Pons (tissue), 1 donor: ENCODE results near the gene NDUFS6.

Experiments
- DNase-seq: peaks from one replicate; pipeline ENCODE4 v3.0.0-alpha.2; 2016; ENCODE audit warnings: low spot score

The NDUFS6 gene

GRCh38 chr5:1817261-1818043, 16.2 kb downstream of the NDUFS6 start:
- DNase-seq, result no peak

DNA sequence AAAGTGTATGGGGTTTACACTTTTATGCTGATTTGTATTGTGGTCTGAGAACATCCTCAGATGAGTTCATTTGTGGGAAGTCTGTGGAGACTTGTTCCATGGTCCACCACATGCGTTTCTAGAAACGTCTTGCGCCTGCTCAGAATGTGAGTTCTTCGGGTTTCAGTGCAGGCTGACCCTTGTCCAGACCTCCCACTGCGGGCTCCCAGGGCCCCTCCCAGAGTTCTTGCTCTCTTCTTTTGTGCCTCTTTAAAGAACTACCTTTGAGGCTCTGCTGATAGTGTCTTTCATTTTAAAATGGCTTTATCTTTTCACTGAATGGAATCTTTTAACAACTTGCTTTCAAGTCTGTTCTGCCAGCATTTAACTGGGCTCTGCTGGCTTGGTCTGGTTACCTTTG, 17.6 kb downstream of the NDUFS6 start:
- DNase-seq, result no peak

GRCh38 chr5:1819458-1819857, 18.3 kb downstream of the NDUFS6 start:
- no peak for DNase-seq

GRCh38 chr5:1820381-1820780, 19.2 kb downstream of the NDUFS6 start:
- DNase-seq, result no peak

DNA sequence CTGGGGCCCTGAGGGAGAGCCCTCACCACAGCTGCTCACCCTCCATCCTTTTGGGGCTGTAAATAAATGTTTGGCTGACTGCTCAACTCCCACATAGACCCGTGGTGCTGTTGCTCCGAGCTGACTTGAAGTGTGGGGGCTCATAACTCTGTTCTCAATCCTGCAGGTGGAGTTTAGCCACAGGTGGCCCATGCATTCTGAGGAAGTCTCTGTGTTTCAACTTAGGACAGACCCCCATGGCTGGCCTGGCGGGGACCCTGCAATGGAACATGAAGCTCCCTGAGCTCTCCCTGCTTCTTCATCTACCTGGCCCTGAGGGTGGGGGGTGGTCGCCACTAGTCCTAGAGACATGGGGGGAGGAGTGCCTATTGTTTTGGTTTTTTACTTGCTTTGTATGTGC, 19.7 kb downstream of the NDUFS6 start:
- DNase-seq, result no peak

- DNase-seq, result no peak
Measured at GRCh38 chr5:1821862-1822261, 20.7 kb downstream of the NDUFS6 start.

- no peak for DNase-seq
Measured at GRCh38 chr5:1823381-1824034, 22.3 kb downstream of the NDUFS6 start.

DNA sequence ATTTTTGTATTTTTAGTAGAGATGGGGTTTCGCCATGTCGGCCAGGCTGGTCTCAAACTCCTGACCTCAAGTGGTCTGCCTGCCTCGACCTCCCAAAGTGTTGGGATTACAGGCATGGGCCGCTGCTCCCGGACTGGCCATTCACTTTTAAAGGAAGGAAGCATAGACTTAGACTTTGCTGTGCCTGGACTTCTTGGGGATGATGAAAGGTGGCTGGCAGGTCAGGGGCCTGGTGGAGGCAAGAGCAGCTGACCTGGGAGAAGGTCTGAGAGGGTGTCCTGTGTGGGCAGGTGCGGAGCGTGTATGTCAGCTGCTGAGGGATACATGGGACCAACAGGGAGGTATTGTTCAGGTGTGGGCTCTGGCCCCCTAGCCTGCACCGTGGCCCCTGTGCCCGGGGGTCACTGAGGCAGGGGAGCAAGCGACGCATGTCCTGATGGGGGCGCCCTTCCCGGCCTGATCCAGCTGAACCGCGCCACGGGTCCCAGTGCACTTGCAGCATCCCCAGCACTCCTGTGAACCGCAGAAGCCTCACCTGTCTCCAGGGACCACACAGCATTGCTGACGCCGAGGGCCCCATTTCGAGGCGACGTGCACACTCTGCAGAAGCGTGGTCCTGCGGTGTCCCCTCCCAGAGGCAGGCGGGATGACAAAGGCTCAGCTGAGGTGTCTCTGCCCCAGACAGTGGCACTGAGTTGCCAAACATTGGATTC, 23.1 kb downstream of the NDUFS6 start:
- no peak for DNase-seq

DNA sequence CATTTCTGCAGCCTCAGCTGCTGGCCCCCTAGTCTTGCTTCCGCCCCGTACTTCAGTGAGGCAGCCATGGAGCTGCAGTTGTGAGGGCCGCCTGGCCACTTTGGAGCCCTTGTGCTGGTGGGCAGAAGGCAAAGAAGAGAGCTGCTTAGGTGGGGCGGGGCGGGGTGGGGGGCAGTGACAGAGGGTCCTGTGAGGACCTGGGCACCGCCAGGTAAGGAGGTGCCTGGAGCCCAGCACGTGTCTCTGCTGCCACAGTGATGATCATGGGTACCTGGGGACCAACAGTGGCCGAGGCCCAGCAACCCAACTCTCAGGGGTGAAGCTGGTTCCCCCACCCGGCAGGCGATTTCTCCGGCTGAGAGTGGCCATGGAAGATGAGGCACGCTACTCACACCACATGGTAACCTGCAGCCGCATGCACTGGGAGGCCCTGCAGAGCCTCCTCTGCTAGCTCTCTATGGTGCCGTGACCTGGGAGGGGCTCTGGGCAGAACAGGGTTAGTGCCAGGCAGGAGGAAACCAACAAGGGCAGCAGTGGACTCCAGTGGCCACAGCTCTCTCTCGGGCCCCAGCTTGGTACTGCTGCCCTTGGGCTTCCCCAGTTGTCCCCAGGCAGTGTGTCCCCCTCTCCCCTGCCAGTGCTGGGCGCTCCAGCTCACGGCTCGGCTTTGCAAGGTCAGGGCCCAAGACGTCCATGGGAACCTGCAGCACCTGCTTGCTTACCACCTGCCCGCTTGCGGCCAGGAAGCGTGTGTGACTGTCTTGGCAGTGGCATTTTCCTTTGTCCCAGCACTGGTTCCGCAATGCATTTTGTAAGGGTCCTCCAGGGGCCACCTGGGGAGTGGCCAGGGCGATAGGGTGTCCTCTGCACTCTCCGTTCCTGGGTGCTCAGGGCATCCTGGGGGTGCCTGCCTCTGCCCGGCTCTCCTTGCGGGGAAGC, 24.0 kb downstream of the NDUFS6 start:
- DNase-seq, result no peak

DNA sequence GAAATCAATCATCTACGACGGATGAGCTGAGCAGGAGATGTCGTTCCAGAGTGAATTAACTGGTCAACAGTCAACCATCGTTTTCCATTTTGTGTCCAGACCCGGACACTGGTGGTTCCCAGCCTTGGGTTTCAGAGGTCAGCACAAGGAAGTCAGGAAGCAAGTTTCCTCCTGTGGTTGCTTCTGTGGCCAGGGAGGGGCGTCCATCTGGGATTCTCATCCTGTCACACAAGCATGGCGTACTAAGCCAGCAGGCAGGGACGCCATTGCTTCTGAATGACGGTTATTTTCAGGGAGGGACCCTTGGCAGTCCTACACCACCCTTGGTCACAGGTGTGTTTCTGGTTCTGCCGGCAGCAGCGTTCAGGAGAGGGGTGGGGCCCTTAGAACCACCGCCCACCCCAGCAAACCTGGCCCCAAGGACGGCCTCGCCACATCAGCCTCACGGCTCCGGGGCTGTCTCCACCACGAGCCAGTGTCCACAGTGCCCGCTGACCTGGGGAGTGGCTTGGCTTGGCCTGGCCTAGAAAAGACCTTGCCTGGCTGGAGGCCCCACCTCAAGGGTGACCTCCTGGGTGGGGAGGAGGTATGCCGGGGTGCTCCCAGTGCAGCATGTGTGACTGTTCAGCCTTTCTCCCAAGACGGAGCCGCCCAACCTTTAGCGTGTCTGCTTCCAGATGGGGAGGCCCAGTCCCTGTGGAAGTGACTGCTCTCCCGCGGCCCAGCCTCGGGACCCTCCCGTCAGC, 25.2 kb downstream of the NDUFS6 start:
- DNase-seq, result no peak

DNA sequence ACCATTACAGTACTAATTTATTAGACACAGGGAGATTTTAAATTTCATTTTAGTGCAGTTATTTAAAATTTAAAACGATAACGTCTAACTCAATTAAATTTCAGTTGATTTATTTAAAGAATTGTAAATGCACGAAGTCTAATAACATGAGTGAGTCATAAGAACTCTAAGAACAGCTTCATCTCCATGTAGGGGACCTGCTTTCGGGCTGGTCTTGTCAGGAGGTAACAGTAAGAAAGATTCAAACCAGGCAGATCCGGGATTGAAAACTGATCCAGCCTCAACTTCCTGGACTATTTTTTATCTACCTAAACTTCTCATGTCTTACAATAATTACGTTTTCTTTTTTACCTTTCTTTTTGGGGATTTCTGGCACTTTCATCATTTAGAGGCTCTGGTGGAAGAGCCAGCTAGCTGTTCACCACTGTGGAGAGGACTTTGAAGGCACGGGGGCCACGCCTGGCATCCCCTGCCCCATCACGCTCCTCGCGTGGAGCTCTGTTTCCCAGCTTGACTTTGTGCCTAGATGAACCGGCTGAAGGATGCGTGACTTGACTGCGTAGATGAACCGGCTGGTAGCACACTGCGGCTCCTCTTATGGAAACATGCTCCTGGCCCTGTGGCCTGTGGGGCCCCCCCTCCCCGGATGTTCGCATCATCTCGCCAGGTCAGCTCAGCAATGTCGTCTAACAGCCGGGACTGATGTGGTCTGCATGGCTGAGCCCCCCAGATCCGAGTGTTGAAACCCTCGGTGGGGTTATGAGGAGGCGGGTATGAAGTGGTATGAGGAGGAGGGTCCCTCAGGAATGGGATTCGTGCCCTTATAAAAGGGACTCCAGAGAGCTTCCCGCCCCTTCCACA, 26.0 kb downstream of the NDUFS6 start:
- DNase-seq, result no peak

DNA sequence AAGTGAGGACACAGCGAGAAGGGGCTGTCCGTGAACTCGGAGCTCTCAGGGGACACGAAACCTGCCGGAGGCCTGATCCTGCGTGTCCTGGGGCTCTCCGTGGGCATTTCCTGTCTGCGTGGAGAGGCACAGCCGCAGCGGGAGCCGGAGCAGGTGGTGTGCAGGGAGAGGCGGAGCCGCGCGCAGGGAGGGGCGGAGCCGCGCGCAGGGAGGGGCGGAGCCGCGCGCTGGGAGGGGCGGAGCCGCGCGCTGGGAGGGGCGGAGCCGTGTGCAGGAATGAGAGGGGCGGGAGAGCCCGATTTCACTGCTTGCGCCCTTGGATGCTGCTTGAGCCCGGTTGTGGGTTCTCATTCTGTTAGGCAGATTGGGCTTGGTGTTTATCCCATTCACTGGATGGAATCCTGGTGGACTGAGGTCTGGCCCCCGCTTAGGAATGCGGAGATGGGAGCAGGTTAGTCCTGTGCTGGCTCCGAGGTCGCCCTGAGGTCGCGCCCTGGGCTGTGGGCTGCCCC, 26.7 kb downstream of the NDUFS6 start:
- no peak for DNase-seq

GRCh38 chr5:1830571-1831228, 29.5 kb downstream of the NDUFS6 start:
- DNase-seq, result no peak

DNA sequence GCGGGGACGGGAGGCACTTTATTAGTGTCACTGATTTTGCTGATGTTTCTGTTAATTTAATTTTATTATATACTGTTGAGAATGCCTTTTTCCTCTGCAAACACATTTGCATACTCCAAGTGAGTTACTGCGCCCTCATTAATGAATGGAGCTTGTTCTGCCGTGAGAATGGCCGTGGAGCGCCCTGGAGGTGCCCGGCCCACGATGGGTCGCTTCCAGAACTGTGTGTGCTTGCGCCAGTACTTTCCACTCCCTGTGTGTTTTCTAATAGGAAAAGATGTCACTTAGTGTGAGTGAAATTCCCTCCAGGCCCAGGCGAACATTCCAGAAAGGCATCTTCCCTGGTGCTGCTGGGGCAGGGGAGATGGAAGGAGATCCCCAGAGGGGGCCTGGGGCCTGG, 30.1 kb downstream of the NDUFS6 start:
- DNase-seq, result no peak

GRCh38 chr5:1831677-1832313, 30.6 kb downstream of the NDUFS6 start:
- DNase-seq, result no peak

GRCh38 chr5:1832511-1833250, 31.5 kb downstream of the NDUFS6 start:
- no peak for DNase-seq

DNA sequence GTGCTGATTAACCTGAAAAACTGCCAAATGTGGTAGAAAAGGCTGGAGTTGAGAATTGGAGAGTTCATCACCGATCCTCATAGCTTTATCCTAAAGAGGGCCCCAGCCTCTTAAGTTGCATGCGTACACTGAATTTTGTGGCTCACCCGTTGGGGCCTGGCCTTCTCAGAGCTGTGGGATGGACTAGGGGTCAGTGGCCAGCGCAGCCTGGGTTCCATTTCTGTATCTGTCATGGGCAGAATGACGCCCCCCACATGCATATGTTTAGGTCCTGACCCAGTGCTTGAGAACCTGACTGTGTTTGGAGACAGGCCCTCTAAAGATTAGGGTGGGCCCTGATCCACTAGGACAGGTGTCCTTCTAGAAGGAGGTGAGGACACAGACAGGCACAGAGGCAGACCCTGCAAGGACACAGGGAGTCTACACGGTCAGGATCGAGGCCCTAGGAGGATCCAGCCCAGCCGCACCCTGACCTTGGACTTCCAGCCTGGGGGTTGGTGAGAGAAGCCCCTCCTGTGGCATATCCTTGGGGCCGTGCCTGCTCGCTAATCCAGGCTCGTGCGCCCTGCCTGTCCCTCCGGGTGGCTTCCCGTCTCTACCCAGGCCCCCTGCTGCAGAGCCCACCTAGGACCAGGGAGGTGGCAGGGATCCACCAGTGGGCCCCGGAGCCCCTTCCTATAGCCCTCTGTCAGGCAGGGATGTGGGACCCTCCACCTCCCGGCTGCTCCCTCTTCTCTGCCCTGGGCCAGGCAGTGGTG, 32.2 kb downstream of the NDUFS6 start:
- DNase-seq, result no peak
